GM21367 (cell line): Measurements from ENCODE around the gene TACC3.

ENCODE experiments used
- ATAC-seq: cut with Tn5 transposase; IDR thresholded peaks from one replicate; pipeline ENCODE4 v1.9.1; 2021; ENCODE audit not compliant: unreplicated experiment

Gene TACC3

DNA sequence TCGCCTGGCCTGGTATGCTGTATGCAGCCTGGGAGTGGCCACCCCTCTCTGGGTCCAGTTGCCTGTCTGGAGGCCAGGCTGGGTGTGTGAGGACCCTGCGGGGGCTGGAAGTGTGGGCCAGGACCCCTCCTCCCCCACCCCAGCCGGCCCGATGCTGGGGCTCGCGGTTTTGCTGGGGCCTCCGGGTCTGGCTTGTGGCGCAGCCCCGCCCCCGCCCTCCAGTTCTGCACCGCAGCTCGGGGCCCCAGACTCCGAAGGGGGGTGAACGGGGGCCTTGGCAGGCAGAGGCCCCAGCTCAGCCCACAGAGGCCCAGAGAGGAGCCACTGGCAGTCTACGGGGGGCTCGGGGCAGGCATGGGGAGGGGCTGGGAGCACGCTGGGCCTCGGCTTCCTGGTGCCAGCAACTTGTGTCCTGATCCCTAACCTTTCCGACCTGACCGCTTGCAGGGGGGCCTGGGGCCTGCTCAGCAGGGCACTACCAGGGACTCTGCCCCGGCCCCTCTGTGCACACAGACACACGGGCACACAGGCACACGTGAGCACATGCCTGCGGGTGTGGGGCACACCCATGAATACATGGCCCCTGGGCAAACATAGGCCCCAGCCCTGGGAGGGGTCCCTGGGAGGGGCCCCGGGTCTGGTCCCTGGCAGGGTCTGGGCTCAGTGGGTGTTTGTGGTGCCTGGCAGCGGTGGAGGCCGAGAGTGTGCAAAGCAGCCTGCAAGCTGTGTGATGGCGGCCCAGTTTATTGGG is 50.4 kb downstream of the TACC3 start:
- no peak for ATAC-seq

DNA sequence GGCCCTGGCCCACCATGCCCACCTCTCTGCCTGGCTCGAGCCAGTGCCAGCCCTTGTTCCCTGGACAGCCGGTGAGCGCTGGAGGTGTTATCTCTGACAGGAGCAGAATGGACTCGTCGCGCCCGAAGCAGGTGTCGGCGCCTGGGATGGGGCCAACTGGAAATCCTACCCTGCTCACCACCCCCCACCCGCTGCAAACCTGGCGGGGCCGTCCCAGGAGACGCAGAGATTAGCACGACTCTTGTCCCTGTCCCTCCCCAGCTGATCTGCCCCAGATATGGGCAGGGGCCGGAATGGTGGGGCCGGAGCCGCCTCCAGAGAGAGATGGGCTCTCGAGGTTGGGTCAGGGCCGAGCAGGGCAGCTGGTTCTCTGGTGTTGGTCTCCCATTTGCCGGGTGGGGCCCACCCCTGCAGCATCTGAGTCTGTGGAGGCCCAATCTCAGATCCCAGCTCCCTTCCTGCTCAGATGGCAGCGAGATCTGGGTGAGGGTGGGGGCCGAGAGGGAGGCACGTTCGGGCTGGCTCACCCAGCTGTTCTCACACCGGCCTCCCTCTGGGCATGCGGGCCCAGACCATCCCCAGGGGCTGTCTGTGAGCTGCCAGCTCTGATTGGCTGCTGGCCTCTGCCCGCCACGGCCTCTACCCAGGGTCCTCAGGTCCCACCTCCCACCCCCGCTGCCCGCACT is 51.7 kb downstream of the TACC3 start:
- no peak for ATAC-seq

DNA sequence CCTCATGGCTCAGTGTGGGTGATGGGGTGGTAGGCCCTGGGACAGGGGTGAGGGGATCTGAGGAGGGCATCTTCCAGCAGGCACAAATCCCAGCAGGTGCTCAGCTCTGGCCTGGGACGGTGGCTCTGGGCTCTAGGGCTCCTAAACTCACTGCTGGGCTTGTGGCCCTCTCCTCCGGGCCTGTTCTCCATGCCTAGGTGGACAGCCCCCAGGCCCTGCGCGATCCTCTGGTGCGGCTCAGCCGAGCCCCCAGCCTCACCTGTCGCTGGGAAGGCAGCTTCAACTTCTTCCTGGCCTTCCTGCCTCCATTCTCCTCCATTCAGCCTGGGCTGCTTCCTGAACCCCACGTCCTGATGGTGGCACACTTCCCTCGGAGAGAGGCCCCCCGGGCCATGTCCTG is 52.4 kb downstream of the TACC3 start:
- no peak for ATAC-seq

DNA sequence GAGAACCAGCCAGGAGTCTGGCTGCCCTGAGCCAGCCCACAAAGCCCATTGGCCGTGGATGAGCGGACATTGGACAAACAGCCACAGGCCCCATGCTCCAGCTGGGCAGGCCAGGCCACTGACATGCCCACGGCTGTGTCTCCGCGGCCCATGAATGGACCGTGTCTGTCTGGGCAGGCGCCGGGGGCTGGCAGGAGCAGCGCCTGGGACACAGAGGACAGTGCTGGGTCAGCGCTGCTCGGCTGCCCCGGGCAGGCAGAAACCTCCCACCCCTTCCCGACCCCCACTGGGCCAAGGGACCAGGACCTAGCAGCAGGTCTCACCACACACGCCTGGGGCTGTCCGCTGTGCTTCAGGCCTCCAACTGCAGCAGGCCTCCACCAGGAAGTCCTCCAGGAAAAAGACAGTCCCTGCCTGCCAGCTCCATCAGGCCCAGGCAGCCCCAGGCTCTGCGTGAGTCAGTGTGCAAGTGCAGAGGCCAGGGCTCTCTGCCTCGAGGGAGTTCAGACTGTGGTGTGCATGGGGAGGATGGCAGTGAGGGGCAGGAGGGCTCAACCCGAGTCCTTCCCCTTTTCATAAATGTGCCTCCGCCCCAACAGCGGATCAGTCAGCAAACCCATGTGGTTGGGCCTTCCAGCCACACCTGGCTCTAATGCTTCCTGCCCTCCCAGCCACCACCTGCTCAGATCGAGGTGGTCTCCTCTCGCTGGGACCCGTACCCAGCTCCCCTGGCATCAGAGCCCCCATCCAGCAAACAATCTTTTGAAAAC is 54.6 kb downstream of the TACC3 start:
- no peak for ATAC-seq

GRCh38 chr4:1776521-1777161 is 55.3 kb downstream of the TACC3 start:
- ATAC-seq: no peak

DNA sequence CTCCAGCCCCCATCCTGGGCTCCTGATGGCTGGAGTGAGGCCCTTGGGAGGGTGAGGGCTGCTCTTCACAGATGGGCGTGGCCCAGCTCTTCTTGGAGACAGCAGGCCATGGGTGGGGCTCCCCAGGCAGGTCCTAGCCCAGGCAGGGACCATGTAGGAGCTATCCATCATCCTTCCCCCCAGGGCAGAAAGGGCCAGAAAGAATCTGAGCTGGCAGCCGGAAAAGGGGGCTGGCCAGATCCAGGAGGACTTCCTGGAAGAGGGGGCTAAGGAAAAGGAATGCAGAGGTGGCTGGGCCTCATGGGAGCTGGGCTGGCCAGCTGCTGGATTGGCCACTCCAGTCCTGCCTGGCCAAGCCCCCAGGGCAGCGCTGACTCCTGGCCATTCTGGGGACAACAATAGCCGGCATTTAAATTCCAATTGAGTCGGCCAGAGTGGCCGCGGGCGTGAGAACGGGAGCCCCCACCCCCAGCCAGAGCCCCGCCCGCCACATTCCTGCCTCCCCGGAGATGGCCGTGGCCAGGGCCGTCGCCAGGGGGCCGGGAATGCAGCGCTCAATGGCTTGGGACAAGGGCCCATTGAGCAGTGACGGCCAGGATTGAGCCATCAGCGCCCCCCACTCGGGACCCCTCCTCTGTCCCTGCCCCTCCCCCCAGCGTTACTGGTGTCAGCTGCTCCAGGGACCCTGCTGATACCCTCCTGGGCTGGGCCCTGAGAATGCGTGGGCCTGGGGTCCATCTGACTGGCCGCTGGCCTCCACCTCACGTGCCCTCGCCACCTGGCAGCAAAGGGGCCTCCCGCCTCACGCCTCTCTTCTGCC is 56.7 kb downstream of the TACC3 start:
- ATAC-seq: no peak

GRCh38 chr4:1778642-1779392 is 57.5 kb downstream of the TACC3 start:
- ATAC-seq: no peak

DNA sequence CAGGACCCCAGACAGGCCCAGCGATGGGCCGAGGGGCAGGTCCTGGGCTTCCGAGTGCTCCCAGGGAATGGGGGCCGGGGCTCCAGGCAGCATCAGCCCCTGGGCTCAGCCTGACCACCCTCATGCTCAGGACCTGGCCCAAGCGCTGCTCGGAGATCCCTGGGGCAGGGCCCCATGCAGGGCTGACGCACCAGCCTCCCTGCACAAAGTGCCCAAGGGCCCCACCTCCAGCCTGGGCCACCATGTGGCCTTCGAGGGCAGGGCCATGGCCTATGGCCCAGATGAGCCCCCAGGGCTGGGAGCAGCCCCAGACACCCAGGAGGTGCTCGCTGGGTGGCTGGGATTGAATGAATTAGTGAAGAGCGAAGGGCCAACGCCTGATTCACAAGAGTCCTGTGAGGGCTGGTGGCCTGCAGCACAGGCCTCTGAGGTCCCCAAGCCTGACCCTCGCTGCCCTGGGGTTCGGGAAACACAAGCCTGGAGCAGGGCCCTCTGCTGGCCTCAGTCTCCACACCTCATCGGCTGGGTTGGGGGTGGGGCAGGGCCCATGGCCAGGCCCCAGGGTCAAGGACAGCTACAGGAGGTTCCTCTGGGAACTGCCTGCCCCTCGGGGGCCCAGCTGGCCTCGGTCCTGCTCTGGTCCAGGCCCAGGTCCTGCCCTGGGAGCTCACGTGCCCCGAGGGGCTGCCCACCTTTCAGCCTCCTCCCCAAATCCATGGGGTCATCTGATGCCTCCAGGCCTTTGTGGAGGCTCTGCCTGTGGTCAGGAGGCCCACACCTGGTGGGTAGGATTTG is 58.5 kb downstream of the TACC3 start:
- ATAC-seq: no peak

GRCh38 chr4:1780435-1780834 is 59.1 kb downstream of the TACC3 start:
- ATAC-seq: no peak

GRCh38 chr4:1783015-1783414 is 61.7 kb downstream of the TACC3 start:
- ATAC-seq: no peak

DNA sequence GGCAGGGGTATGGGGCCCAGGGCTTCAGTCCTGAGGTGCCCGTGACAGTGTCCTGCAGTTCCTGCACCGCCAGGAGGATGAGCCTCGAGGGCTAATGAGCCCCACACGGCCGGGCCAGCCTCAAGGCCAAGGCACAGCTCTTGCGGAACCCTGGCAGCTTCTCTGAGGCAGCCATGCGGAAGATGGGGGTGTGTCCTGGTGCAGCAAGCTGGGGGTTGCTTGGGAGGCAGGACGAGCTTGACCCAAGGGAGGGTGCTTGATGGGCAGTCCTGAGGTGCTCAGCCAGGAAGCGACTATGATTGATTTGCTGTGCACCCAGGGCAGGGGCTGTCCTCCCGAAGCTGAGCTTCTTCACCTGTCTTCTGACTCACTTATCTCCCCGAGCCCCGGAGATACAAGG is 62.6 kb downstream of the TACC3 start:
- ATAC-seq: no peak

GRCh38 chr4:1784395-1784788 is 63.1 kb downstream of the TACC3 start:
- no peak for ATAC-seq

GRCh38 chr4:1784789-1785591 is 63.7 kb downstream of the TACC3 start:
- no peak for ATAC-seq

DNA sequence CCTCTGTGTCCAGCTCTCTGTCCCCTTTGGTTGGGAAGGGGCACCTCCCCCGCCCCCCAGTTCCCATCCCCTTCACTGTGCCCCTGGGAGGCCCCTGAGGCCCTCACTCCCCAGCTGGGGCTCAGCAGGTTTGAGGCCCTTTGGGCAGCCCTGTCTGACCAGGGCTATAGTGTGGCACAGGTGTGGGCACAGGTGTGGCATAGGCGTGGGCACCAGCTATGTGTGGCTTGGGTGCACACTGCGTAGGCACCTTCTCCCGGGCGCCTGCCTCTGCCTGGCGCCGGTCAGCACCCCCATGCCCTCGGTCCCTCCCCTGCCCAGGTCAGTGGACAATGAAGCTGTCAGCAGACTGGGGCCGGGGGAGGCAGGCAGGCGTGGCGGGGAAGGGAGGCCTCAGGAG is 64.3 kb downstream of the TACC3 start:
- ATAC-seq: no peak

GRCh38 chr4:1786544-1787362 is 65.4 kb downstream of the TACC3 start:
- no peak for ATAC-seq

DNA sequence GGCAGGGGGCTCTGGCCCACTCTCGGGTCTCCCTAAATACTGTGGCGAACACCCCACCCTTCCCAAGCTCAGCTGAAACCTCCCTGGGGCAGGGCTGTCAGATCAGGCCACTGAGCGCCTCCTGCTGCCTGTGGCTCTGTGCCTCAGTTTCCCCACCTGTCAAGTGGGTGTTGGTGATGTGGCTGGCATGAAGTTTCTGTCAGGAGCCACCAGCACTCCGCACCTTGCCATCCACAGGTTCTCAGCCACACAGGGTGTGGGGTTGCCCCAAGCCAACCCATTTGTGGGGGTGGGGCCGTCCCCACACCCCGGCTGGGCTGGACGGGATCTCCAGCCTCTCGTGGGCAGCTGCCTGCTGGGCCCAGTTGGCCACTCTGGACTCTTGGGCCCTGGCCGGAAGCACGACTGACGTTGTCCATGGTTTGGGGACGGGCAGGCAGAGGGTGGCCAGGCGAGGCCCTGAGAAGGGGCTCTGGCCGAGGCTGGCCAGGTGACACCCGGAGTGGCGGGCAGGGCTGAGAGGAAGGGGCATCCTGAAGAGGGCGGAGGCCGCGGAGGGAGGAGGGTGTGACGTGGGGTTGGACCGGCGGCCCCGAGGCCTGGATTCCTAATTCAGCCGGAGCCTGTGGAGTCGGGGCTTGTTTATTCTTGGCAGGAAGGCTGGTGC is 66.2 kb downstream of the TACC3 start:
- no peak for ATAC-seq
